ENCODE data around the gene CNOT6L.

DNA sequence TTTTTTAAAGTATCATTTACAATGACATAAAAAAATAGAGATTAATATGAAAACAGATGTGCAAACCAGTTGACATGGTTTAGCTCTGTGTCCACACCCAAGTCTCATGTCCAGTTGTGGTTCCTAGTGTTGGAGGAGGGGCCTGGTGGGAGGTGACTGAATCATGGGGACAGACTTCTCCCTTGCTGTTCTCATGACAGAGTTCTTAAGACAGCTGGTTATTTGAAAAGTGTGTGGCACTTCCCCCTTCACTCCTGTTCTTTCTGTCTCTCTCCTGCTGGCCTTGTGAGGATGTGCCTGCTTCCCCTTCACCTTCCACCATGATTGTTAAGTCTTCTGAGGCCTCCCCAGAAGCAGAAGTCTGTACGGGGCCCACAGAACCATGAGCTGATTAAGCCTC, 23.8 kb downstream of the CNOT6L start:
- TF ChIP-seq, protein P1, sequence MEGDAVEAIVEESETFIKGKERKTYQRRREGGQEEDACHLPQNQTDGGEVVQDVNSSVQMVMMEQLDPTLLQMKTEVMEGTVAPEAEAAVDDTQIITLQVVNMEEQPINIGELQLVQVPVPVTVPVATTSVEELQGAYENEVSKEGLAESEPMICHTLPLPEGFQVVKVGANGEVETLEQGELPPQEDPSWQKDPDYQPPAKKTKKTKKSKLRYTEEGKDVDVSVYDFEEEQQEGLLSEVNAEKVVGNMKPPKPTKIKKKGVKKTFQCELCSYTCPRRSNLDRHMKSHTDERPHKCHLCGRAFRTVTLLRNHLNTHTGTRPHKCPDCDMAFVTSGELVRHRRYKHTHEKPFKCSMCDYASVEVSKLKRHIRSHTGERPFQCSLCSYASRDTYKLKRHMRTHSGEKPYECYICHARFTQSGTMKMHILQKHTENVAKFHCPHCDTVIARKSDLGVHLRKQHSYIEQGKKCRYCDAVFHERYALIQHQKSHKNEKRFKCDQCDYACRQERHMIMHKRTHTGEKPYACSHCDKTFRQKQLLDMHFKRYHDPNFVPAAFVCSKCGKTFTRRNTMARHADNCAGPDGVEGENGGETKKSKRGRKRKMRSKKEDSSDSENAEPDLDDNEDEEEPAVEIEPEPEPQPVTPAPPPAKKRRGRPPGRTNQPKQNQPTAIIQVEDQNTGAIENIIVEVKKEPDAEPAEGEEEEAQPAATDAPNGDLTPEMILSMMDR (IDR thresholded peaks at IDR 0.05): no peak
- TF ChIP-seq POLR2A (IDR thresholded peaks at IDR 0.05): no peak
